Measurements from ENCODE around the gene FAM13A. TPM values are rescaled to one million over a fixed set of nuclear protein-coding genes. Genes with fewer than 3 reads are reported as not detected.

Gene FAM13A
- polyA plus RNA-seq, 1 of the 3 experiments (the other 2 are of a cell fraction), result 0.67 TPM

- TF ChIP-seq, protein P1, sequence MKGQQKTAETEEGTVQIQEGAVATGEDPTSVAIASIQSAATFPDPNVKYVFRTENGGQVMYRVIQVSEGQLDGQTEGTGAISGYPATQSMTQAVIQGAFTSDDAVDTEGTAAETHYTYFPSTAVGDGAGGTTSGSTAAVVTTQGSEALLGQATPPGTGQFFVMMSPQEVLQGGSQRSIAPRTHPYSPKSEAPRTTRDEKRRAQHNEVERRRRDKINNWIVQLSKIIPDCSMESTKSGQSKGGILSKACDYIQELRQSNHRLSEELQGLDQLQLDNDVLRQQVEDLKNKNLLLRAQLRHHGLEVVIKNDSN (IDR thresholded peaks at IDR 0.05; ENCODE audit: borderline replicate concordance, low read depth), result no peak
- TF ChIP-seq CHD2 (IDR thresholded peaks at IDR 0.05; ENCODE audit: low read length, partially characterized antibody) (no peak), SMC3 (IDR thresholded peaks at IDR 0.05; ENCODE audit: low read depth, low read length) (no peak), RXRA (IDR thresholded peaks at IDR 0.05; ENCODE audit: borderline replicate concordance, low read depth) (no peak), SIN3A (IDR thresholded peaks at IDR 0.05; ENCODE audit: borderline replicate concordance, low read depth, low read length) (no peak), USF2 (IDR thresholded peaks at IDR 0.05; ENCODE audit: borderline replicate concordance, low read depth, low read length) (no peak), GATA2 (CRISPR knock-in tag; IDR thresholded peaks at IDR 0.05) (no peak), JUND (IDR thresholded peaks at IDR 0.05) (no peak)
- TF ChIP-seq, protein P2, sequence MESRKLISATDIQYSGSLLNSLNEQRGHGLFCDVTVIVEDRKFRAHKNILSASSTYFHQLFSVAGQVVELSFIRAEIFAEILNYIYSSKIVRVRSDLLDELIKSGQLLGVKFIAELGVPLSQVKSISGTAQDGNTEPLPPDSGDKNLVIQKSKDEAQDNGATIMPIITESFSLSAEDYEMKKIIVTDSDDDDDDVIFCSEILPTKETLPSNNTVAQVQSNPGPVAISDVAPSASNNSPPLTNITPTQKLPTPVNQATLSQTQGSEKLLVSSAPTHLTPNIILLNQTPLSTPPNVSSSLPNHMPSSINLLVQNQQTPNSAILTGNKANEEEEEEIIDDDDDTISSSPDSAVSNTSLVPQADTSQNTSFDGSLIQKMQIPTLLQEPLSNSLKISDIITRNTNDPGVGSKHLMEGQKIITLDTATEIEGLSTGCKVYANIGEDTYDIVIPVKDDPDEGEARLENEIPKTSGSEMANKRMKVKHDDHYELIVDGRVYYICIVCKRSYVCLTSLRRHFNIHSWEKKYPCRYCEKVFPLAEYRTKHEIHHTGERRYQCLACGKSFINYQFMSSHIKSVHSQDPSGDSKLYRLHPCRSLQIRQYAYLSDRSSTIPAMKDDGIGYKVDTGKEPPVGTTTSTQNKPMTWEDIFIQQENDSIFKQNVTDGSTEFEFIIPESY (IDR thresholded peaks at IDR 0.05; ENCODE audit: borderline replicate concordance, low read depth), result no peak
Observed at GRCh38 chr4:88981556-88981955, 75.4 kb downstream of the FAM13A start (continued).

DNA sequence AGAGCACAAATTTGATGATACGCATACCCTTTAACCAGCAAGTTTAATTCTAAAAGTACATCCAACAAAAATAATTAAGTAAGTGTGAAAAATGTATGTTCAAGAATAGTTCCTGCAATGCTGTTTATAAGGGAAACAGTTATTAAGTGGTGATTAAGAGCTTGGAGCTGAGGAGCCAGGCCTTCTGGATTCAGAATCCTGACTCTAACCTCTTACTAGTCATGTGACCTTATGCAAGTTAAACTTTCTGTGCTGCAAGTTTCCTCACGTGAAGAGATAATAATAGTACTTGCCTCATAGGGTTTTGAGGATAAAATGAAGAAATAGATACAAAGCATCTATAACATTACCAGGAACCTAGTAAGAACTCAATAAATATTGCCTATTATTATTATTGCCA lies 77.7 kb downstream of the FAM13A start:
- DNase-seq, result no peak

DNA sequence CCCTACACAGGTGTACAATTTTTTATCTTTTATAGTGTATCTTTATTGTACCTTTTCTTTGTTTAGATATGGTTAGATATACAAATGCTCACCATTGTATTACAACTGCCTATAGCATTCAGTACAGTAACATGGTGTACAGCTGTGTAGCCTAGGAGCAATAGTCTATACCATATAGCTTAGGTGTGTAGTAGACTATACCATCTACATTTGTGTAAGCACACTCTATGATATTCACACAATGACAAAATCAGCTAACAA lies 80.3 kb downstream of the FAM13A start:
- CTCF ChIA-PET, result no interaction called here
- POLR2A ChIA-PET, result no interaction called here
- no peaks in the 10 kb centered on the region for H4K20me1 ChIP-seq (ENCODE audit: insufficient read depth)
- H3F3A ChIP-seq (replicated peaks; ENCODE audit: insufficient read depth), result no peaks in the 10 kb centered on the region
- TF ChIP-seq, protein P2 (IDR thresholded peaks at IDR 0.05; ENCODE audit: borderline replicate concordance, low read depth), result no peak
- TF ChIP-seq PBX3 (IDR thresholded peaks at IDR 0.05) (no peak), MXI1 (IDR thresholded peaks at IDR 0.05; ENCODE audit: low read depth, low read length) (no peak), GATA2 (CRISPR knock-in tag; IDR thresholded peaks at IDR 0.05) (no peak), NRF1 (IDR thresholded peaks at IDR 0.05; ENCODE audit: low read depth, low read length) (no peak), TEAD4 (IDR thresholded peaks at IDR 0.05; ENCODE audit: borderline replicate concordance, insufficient read depth) (no peak), POLR2AphosphoS5 (IDR thresholded peaks at IDR 0.05; ENCODE audit: low read depth, low read length) (no peak)
- no peaks in the 10 kb centered on the region for H3K9me2 ChIP-seq
- H3K4me3 ChIP-seq (ENCODE audit: low read depth in 2 of 2, low read length in 1 of 2), result no peak overlapping the region
- no peaks in the 10 kb centered on the region for H3K9me3 ChIP-seq
- H2AFZ ChIP-seq (ENCODE audit: low read depth), result no peak overlapping the region
- no peaks in the 10 kb centered on the region for H3K27me3 ChIP-seq (ENCODE audit: insufficient read depth)
- H3K36me3 ChIP-seq (replicated peaks in 1 of 2; ENCODE audit: control insufficient read depth in 1 of 2, insufficient read depth in 2 of 2, low read length in 1 of 2), result no peaks in the 10 kb centered on the region
- H3K27ac ChIP-seq (ENCODE audit: low read depth in 2 of 2, low read length in 1 of 2), result no peak overlapping the region
- H3K4me1 ChIP-seq (ENCODE audit: control insufficient read depth in 1 of 2, insufficient read depth in 2 of 2, low read depth in 1 of 2, low read length in 1 of 2), result no peaks in the 10 kb centered on the region
- H3K4me2 ChIP-seq, result no peak overlapping the region
- H3K9ac ChIP-seq, result no peak overlapping the region
- no peak for DNase-seq
- no peaks in the 10 kb centered on the region for H3K79me2 ChIP-seq (ENCODE audit: insufficient read depth)

More for the DNA sequence above, 77.7 kb downstream of the FAM13A start:
- Histone ChIP-seq H2AFZ (ENCODE audit: low read depth) (no peak overlapping the region), H3K9me2 (no peaks in the 10 kb centered on the region), H3K27ac (ENCODE audit: low read depth in 2 of 2, low read length in 1 of 2) (no peak overlapping the region), H3K4me2 (no peak overlapping the region), H3K36me3 (replicated peaks in 1 of 2; ENCODE audit: control insufficient read depth in 1 of 2, insufficient read depth in 2 of 2, low read length in 1 of 2) (no peaks in the 10 kb centered on the region), H3K9ac (no peak overlapping the region), H4K20me1 (ENCODE audit: insufficient read depth) (no peaks in the 10 kb centered on the region), H3K4me3 (ENCODE audit: low read depth in 2 of 2, low read length in 1 of 2) (no peak overlapping the region), H3K9me3 (no peaks in the 10 kb centered on the region), H3K4me1 (ENCODE audit: control insufficient read depth in 1 of 2, insufficient read depth in 2 of 2, low read depth in 1 of 2, low read length in 1 of 2) (no peaks in the 10 kb centered on the region), H3F3A (replicated peaks; ENCODE audit: insufficient read depth) (no peaks in the 10 kb centered on the region), H3K79me2 (ENCODE audit: insufficient read depth) (no peaks in the 10 kb centered on the region), H3K27me3 (ENCODE audit: insufficient read depth) (no peaks in the 10 kb centered on the region)
- ChIA-PET CTCF (interaction anchor here (1.0 kb wide), 1 partner anchor 30 kb away, joined by 3 read pairs; no protein-coding TSS in a partner anchor), POLR2A (no interaction called here)
- 84% methylated on average over 2 of the region's 2 CpGs for WGBS (ENCODE audit: low lambda C conversion rate)
- no peak for TF ChIP-seq JUND (IDR thresholded peaks at IDR 0.05)
